ENCODE results near the gene CCDC192.

CCDC192 gene

DNA sequence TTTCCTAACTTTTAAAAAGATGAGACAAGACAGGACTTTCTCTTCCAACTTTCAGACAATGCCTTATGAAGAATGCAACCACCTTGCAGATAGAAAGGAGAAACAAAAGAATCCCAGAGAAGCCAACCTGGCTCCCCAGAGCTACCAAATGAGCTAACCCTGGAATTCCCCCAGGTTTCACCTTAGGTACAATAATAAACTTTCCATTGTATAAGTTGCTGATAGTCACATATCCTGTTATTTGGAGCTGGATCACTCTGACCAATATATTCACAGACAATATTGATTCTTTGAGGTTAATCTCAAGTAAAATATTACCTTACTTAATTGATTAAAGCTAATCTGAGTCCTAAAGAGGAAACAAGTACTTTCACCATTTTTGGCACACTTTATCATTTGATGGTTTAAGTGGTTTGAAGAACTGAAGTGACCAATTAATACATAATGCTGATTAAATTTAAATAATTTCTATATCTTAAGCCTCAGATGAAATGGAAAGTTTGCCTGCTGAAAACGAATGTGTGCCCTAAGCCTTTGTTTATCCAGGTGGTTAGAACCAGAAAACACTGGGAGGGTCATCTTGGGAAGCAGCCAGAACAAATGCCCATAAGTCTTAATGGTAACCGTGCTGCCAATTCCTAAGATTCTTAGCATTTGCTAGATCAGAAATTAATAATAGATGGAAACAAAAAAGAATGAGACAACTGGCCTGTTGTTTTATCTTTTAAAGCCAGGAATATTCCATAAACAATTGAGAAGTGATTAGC lies 220.8 kb downstream of the CCDC192 start:
- DNase-seq (ENCODE audit: low read depth): no peak

GRCh38 chr5:127924606-127925005 lies 221.4 kb downstream of the CCDC192 start:
- DNase-seq (ENCODE audit: low read depth): no peak

DNA sequence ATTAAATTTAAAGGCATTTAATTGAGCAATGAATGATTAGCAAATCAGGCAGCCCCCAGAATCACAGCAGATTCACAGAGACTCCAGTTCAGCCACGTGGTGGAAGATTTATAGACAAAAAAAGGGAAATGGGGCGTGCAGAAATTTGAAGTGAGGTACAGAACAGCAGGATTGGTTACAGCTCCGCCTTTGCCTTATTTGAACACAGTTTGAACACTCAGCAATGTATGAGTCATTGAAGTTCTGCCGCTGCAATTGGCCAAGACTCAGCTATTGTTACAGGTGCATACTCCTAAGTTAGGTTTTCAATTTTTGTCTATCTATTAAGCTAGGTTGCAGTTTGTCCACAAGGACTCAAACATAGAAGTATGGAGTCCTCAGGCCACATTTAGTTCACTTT lies 222.7 kb downstream of the CCDC192 start:
- no peak for DNase-seq (ENCODE audit: low read depth)

DNA sequence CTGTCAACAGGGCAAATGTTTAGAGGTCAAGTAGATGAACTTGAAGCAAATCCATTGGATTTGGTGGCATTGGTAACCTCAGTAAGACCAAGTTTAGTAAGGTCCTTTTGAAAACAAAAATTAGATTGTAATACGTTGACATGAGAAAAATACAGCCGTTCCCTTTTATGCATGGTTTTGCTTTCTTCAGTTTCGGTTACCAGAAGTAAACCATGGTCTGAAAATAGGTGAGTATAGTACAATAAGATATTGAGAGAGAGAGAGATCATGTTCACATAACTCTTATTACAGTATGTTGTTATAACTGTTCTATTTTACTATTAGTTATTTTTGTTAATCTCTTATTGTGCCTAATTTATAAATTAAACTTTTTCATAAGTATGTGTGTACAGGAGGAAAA lies 223.8 kb downstream of the CCDC192 start:
- DNase-seq (ENCODE audit: low read depth): no peak

DNA sequence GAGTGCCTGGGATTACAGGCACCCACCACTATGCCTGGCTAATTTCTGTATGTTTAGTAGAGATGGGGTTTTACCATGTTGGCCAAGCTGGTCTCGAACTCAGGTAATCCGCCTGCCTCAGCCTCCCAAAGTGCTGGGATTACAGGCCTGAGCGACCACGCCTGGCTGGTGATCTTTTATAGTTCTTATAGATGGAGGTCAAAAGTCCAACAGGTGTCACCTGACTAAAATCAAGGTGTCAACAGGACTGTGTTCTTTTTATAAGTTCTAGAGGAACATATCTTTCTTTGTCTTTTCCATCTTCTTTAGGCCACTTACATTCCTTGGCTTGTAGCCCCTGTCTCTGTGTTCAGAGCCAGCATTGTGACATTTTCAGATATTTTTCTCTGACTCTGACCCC lies 224.9 kb downstream of the CCDC192 start:
- DNase-seq (ENCODE audit: low read depth): no peak

DNA sequence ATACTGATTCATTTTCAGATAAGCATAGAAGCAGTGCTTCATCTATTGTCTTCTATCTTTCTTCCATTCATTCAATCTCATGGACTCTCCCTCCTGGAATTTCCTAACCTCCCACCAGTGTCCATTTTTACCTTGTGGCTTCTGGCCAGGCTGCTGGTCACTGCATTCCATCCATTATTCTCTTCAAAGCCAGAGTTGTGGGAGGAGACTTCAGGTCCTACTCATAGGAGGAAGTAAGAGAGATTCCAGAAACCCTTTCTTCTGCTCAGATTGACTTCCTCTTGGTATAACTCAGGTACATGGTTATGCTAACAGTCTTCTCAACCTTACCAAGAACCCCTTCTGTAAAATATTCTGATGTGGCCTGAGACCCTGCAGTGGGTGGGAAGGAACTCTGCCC lies 227.1 kb downstream of the CCDC192 start:
- no peak for DNase-seq (ENCODE audit: low read depth)

DNA sequence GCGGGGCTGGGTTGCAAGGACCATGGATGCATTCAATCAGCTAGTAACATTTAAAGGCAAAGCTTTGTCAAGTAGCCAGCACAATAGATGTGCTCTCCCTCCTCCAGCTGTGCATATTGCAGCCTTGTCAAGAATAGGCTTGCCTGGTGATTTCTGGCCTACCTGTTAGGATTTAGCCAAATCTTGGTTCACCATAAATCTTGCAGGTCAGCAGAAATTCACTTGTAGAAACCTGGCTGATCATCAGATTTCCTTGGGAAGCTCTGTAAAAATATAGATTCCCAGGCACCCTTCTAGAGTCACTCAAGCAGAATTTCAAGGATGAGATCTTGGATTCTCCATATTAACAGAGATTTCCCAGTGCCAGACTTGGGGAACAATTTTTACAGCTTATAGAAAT lies 228.2 kb downstream of the CCDC192 start:
- DNase-seq (ENCODE audit: low read depth): no peak

- DNase-seq (ENCODE audit: low read depth): no peak
Observed at GRCh38 chr5:127933348-127933747, 230.2 kb downstream of the CCDC192 start.

DNA sequence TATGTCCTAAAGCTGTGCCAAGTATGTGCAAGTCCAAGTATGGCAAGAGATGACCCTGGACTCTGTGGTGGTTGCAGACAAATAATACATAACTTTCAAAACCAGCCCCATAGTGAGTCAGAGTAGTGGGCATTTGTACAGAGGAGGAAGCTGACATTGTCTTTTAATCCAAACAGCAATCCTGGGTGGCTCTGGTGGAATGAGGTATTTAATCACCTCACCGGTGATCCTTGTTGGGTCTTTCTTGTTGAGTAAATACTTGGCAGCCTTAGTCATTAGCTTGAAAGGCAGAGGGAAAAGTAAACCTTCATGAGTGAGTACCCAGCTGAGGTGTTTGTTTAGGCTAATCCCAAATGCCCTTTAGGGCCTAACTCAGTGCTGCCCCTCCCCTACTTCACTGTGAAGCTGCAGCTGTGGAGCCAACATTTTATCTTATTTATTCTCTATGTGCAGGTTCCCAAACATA lies 231.6 kb downstream of the CCDC192 start:
- DNase-seq (ENCODE audit: low read depth): no peak

- no peak for DNase-seq (ENCODE audit: low read depth)
Observed at GRCh38 chr5:127935398-127935797, 232.2 kb downstream of the CCDC192 start.

DNA sequence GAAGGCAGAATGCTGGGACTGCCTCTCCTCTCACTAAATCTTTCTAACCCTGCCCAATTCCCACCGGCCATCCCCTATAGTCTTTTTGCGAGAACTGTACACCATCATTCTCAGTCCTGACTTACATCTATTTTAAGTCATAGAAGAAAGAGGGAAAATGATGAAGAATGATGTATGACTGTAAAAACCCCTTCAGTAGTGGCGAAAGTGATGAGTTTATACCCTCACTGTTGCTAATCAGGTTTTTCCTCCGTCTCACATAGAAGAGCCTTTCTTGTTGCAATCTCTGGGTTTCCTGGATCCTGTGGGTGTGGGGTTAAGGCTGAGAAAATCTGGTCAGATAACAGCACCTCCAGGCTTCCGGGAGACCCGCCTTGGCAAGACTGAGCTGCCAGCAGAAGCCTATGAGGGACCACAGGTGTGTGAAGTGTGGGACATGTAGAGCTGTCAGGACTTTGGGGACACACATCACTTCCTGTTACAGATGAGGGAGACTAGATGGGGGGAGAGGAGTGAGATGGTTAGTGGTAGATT lies 233.3 kb downstream of the CCDC192 start:
- DNase-seq (ENCODE audit: low read depth): no peak

DNA sequence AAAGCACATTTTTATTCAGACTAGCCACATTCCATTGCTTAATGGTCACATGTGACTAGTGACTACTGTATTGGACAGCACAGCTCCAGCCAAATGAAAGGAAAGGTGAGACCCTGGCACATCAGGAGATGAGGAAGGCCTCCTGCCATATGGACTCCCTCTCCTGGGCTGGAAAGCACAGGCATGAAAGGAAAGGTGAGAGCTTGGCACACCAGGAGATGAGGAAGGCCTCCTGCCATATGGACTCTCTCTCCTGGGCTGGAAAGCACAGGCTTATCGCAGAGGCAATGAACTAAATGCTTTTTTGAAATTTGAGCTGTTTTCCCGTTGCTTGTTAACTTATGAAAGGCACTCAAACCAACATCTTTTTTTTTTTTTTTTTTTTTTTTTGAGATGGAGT lies 235.6 kb downstream of the CCDC192 start:
- no peak for DNase-seq (ENCODE audit: low read depth)

DNA sequence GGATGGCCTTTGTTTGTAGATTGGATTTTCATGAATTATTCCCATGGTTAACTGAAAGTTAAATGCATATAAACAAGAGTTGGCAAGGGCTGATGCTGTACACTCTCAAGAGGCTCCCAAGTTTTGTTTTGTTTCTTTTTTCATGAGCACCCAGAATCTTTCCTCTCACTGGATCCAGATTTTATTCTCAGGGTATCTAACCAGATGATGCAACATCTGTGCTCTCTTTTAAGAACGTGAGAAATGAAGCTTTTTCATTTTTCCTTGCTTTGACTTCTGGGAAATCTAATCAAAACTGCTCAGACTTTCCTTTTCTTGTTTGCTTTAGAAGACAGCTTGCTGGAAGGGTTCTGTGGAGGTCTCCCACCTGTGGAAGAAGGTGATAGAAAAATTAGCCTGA lies 237.7 kb downstream of the CCDC192 start:
- no peak for DNase-seq (ENCODE audit: low read depth)

- DNase-seq (ENCODE audit: low read depth): no peak
Observed at GRCh38 chr5:127941646-127942045, 238.5 kb downstream of the CCDC192 start.

- no peak for DNase-seq (ENCODE audit: low read depth)
Observed at GRCh38 chr5:127942246-127943060, 239.3 kb downstream of the CCDC192 start.

GRCh38 chr5:127943061-127943371 lies 239.8 kb downstream of the CCDC192 start:
- DNase-seq (ENCODE audit: low read depth): no peak

DNA sequence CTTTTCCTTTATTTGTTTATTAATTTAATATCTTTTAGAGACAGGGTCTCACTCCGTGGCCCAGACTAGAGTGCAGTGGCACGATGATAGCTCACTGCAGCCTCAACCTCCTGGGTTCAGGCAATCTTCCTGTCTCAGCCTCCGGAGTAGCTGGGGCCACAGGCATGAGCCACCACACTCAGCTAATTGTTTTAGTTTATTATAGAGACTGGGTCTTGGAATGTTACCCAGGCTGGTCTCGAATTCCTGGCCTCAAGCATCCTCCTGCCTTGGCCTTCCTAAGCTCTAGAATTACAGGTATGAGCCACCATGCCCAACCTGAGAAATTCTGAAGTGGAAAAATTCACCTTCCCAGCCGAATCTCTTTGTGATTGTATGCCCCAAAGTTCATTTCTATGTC lies 240.9 kb downstream of the CCDC192 start:
- DNase-seq (ENCODE audit: low read depth): no peak

DNA sequence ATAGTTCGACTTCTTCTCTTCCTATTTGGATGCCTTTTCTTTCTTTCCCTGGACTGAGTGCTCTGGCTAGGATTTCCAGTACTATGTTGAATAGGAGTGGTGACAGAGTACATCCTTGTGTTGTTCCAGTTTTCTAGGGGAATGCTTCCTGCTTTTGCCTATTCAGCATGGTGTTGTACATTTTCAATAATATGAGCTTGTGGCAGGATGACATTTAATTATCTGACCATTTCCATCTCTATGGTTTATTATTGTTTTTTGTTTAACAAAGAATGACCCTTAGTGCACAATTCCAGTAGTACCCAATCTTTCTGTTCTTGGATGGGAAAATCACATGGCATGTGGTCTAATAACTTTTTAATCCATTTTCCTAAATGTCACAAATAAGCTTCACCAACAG lies 244.8 kb downstream of the CCDC192 start:
- DNase-seq (ENCODE audit: low read depth): no peak

DNA sequence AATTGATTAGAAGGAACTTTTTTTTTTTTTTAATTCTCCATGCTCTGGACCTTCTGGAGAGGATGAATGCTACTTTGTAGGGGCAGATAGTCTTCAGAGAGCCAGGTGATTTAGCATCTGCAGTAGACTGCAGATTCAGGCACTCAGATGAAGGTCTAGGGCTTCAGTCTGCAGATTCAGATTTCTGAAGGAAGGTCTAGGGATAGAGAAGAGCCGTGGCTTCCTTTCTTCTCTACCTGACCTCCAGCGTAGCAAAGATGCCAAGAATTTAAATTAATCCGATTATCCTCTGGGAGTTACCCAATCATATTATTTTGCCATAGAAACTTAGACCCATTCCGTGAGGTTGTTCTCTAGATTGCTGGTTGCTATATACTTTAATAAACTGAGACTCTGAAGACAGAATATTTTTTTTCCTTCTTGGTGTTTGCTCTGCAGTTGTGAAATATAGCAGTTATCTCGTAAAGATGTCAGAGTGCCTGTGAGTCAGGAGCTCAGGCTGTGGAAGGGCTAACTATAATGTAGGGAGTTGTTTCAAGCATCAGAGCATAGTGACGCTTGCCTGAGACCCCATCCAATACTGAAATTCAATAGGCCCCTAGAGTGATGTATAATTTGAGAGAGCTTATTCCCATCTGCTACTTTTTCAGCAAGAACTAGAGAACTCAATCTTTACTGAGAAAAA lies 247.7 kb downstream of the CCDC192 start:
- no peak for DNase-seq (ENCODE audit: low read depth)

GRCh38 chr5:127951791-127952190 lies 248.6 kb downstream of the CCDC192 start:
- no peak for DNase-seq (ENCODE audit: low read depth)

DNA sequence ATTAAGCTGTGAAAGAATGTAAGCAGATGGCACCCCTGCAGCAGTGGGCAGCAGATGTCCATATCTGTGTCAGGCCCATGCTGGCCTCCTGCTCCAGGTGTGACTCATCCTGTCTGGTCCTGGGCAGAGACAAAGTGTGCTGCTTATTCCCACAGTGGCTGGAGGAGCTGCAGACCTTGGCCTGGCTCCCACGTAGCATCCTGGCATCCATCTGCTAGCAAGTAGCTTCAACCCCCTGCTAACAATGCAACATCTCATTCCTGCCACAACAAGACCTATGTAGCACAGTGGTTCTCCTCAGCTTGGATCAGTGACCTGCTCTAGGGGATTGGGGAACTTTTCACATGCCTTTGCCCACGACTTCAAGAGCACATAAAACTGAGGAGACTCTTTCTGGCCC lies 254.0 kb downstream of the CCDC192 start:
- no peak for DNase-seq (ENCODE audit: low read depth)

GRCh38 chr5:127957701-127958239 lies 254.6 kb downstream of the CCDC192 start:
- no peak for DNase-seq (ENCODE audit: low read depth)
